Measurements from ENCODE around the gene SUCO.

DNA sequence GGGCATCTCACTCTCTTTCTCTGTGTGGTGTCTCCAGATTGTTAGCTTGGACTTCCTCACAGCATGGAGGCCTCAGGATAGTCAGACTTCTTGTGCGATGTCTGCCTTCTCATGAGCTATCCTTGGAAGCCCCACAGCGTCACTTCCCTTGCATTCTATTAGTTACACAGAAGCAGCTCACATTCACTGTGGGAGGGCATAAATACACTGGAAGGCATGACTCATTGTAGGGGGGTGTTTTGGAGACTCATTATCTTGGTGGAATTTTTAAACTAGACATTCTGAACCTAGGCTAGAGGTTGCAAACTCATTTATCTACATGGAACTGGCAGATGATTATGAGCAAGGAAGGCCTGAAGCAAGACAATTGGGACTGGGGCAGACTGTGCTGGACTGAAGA is 104.6 kb downstream of the SUCO start:
- TF ChIP-seq, protein P1, sequence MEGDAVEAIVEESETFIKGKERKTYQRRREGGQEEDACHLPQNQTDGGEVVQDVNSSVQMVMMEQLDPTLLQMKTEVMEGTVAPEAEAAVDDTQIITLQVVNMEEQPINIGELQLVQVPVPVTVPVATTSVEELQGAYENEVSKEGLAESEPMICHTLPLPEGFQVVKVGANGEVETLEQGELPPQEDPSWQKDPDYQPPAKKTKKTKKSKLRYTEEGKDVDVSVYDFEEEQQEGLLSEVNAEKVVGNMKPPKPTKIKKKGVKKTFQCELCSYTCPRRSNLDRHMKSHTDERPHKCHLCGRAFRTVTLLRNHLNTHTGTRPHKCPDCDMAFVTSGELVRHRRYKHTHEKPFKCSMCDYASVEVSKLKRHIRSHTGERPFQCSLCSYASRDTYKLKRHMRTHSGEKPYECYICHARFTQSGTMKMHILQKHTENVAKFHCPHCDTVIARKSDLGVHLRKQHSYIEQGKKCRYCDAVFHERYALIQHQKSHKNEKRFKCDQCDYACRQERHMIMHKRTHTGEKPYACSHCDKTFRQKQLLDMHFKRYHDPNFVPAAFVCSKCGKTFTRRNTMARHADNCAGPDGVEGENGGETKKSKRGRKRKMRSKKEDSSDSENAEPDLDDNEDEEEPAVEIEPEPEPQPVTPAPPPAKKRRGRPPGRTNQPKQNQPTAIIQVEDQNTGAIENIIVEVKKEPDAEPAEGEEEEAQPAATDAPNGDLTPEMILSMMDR (conservative IDR thresholded peaks at IDR 0.05; ENCODE audit: low read depth, low read length) = no peak
- no peak for TF ChIP-seq EZH2 (IDR thresholded peaks at IDR 0.05; ENCODE audit: borderline replicate concordance, low read depth, low read length, poor library complexity, severe bottlenecking)
